ENCODE data around the gene KMT5C. TPM values are rescaled to one million over a fixed set of nuclear protein-coding genes. Genes with fewer than 3 reads are reported as not detected.

Gene KMT5C
- total and polyA plus RNA-seq, 9 donors: 13.4 to 34.1 (median 23.2) TPM

DNA sequence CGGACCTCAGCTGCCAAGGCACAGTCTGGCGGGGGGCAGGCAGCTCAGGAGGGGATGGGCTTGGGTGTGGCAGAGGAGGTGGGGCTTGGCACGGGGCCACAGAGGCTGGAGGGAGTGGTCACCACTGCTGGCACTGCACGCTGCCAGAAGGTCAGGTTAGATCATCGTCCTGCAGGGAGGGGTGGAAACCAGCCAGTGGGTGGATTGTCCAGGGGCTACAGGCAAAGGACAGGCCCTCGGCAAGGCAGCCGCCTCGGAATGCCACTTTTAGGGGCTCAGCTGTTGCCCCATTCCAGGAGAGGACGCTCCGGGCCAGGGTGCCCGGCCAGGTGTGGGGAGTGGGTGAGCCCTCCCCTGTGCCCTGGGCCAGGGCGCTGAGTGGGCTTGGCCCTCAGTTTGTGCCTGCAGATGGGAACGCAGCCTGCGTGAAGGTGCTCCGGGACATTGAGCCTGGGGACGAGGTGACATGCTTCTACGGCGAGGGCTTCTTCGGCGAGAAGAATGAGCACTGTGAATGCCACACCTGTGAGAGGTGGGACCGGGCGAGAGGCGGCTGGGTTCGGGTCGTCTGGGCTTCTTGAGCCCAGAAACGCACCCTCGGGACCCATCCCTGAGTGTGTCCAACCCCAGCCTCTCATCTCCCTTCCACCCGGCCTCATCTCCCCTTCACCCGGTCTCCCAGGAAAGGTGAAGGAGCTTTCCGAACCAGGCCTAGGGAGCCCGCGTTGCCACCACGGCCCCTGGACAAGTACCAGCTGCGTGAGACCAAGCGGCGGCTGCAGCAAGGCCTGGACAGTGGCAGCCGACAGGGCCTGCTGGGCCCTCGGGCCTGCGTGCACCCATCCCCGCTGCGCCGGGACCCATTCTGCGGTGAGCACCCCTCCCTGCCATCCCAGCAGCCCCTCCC, 6.4 kb downstream of the KMT5C start:
- Histone ChIP-seq H3K4me1 (ENCODE audit: control insufficient read depth, insufficient read depth, low read length) (peaks cover 61% of the 10 kb centered on the region), H3K27me3 (ENCODE audit: control insufficient read depth, insufficient read depth, low read length) (peaks cover 4% of the 10 kb centered on the region), H3K36me3 (ENCODE audit: control insufficient read depth, insufficient read depth, low read length) (peaks cover 51% of the 10 kb centered on the region), H3K9me3 (replicated peaks; ENCODE audit: control insufficient read depth, low read depth, low read length) (no peaks in the 10 kb centered on the region), H3K27ac (ENCODE audit: low read length) (peak overlapping the region; percentile 77), H3K4me3 (ENCODE audit: low read length) (no peak overlapping the region)
- 76% methylated on average over 34 of the region's 43 CpGs for WGBS (ENCODE audit: insufficient coverage)
- peak; percentile 78 for DNase-seq

DNA sequence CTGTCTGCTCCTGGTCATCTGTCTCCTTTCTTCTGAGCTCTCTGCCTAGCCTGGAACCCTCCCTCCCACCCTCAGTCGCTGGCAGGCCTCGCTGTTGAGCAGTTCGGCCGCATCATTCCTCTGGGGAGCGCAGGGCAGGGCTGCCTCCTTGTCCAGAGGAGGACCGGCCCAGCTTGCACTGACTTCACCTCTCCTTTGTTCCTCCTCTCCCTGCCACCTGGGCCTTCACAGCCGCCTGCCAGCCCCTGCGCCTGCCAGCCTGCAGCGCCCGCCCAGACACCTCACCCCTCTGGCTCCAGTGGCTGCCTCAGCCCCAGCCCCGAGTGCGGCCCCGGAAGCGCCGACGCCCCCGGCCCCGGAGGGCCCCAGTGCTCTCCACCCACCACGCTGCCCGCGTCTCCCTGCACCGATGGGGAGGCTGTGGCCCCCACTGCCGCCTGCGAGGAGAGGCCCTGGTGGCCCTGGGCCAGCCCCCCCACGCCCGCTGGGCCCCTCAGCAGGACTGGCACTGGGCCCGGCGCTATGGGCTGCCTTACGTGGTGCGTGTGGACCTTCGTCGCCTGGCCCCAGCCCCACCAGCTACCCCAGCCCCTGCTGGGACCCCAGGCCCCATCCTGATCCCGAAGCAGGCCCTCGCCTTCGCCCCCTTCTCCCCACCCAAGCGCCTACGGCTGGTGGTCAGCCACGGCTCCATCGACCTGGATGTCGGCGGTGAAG, 7.2 kb downstream of the KMT5C start:
- H3K4me1 ChIP-seq (ENCODE audit: control insufficient read depth, insufficient read depth, low read length): peaks cover 54% of the 10 kb centered on the region
- no peaks in the 10 kb centered on the region for H3K9me3 ChIP-seq (replicated peaks; ENCODE audit: control insufficient read depth, low read depth, low read length)
- H3K4me3 ChIP-seq (ENCODE audit: low read length): no peak overlapping the region
- DNase-seq: no peak
- H3K36me3 ChIP-seq (ENCODE audit: control insufficient read depth, insufficient read depth, low read length): peaks cover 48% of the 10 kb centered on the region
- WGBS (ENCODE audit: insufficient coverage): 71% methylated on average over 34 of the region's 41 CpGs
- peaks cover 12% of the 10 kb centered on the region for H3K27me3 ChIP-seq (ENCODE audit: control insufficient read depth, insufficient read depth, low read length)
- no peak overlapping the region for H3K27ac ChIP-seq (ENCODE audit: low read length)

DNA sequence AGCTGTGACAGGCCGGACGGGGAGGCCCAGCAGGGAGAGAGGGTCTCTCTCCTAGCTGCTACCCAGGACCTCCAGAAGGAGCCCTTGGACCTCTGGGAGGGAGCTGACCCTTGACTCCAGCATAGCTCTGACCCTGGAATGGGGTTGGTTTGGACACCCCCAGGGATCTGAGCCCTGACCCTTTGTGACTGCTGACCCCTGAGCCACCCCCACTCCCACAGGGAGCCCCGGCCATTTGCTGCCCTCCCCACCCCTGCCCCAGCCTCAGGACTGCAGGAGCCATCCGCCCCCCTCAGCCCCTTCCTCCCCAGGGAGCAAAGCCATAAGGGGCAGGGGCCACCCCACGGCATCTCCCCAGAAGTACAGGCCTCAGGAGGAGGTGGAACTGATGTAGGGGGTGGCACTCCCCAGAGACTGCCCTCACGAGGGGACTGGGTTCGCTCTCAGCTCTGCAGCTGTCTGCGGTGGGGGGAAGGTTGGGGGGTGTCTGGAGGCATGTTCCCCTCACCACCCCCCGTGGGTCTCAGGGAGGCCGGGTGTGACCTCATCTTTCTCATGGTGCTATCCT, 7.8 kb downstream of the KMT5C start:
- Histone ChIP-seq H3K27me3 (ENCODE audit: control insufficient read depth, insufficient read depth, low read length) (peaks cover 19% of the 10 kb centered on the region), H3K4me3 (ENCODE audit: low read length) (no peak overlapping the region), H3K36me3 (ENCODE audit: control insufficient read depth, insufficient read depth, low read length) (peaks cover 42% of the 10 kb centered on the region), H3K9me3 (replicated peaks; ENCODE audit: control insufficient read depth, low read depth, low read length) (no peaks in the 10 kb centered on the region), H3K4me1 (ENCODE audit: control insufficient read depth, insufficient read depth, low read length) (peaks cover 51% of the 10 kb centered on the region), H3K27ac (ENCODE audit: low read length) (no peak overlapping the region)
- 67% methylated on average over 2 of the region's 10 CpGs for WGBS (ENCODE audit: insufficient coverage)
- no peak for DNase-seq

DNA sequence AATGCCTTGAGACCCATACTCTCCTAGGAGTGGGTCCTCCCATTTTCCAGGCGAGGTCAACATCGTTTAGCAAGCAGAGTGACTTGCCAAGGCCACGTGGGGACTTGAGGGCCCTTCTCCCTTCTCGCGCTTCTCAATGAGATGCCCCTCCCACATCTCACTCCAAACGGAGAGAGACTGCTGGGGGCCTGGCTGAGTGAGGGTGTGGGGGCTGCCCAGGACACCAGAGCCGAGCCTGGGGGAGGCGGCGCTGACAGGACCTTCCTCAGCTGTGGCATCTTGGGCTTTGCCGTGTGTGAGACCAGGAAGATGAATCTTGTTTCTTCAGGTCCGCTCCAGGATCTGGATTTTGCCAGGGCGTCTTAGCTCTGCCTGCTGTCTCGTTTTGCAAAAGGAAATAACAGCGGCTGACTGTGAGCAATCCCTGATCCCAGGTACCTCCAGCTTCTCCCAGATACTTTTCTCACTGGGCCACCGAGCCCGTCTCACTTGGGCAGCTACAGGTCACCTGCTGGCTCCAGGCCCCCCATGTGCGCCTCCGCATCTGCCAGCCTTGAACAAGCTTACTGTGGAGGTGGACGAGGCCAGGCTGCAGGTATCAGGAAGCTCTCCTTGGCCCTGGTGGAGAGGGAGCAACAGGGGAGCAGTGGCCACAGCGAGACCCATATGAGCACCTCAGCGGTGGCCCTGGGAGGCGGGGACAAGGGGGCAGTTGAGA, 8.8 kb downstream of the KMT5C start:
- peaks cover 33% of the 10 kb centered on the region for H3K36me3 ChIP-seq (ENCODE audit: control insufficient read depth, insufficient read depth, low read length)
- WGBS (ENCODE audit: insufficient coverage): 36% methylated on average over 15 of the region's 22 CpGs
- H3K27ac ChIP-seq (ENCODE audit: low read length): no peak overlapping the region
- no peaks in the 10 kb centered on the region for H3K9me3 ChIP-seq (replicated peaks; ENCODE audit: control insufficient read depth, low read depth, low read length)
- no peak for DNase-seq
- peaks cover 53% of the 10 kb centered on the region for H3K4me1 ChIP-seq (ENCODE audit: control insufficient read depth, insufficient read depth, low read length)
- no peak overlapping the region for H3K4me3 ChIP-seq (ENCODE audit: low read length)
- H3K27me3 ChIP-seq (ENCODE audit: control insufficient read depth, insufficient read depth, low read length): peaks cover 28% of the 10 kb centered on the region

DNA sequence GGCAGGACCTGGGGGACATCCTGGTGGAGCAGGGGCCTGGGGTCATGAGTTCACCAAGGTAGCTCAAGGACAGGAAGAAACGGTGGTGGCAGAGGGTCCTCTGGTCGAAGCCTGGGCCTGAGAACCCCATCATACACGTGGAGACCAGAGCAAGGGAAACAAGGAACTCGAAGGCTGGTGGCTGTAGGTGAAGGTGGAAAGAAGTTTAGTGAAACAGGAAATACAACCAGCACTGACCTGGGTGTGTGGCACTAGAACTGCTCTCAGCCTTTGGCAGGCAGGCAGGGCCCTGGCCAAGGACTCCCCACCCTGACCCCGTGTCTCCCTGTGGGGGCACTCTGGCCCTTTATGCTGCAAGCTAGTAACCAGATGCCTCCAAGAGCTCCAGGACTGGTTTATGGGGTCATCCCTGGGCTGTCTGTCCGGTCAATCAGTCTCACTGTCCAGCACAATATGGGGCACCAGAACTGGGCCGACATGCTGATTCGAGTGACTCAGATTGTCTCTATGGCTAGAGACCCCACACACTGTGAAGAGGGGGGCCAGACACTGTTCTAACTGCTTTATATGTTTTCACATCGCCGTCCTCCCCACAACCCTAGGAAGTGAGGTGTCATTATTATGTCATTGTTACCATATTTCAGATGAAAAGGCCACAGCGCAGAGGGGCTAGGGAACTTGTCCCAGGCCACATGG, 11.1 kb downstream of the KMT5C start:
- H3K27me3 ChIP-seq (ENCODE audit: control insufficient read depth, insufficient read depth, low read length): peaks cover 51% of the 10 kb centered on the region
- H3K4me1 ChIP-seq (ENCODE audit: control insufficient read depth, insufficient read depth, low read length): peaks cover 41% of the 10 kb centered on the region
- no peaks in the 10 kb centered on the region for H3K9me3 ChIP-seq (replicated peaks; ENCODE audit: control insufficient read depth, low read depth, low read length)
- no peak for DNase-seq
- H3K27ac ChIP-seq (ENCODE audit: low read length): no peak overlapping the region
- H3K36me3 ChIP-seq (ENCODE audit: control insufficient read depth, insufficient read depth, low read length): peaks cover 21% of the 10 kb centered on the region
- H3K4me3 ChIP-seq (ENCODE audit: low read length): no peak overlapping the region
- WGBS (ENCODE audit: insufficient coverage): 62% methylated on average over 7 of the region's 11 CpGs

DNA sequence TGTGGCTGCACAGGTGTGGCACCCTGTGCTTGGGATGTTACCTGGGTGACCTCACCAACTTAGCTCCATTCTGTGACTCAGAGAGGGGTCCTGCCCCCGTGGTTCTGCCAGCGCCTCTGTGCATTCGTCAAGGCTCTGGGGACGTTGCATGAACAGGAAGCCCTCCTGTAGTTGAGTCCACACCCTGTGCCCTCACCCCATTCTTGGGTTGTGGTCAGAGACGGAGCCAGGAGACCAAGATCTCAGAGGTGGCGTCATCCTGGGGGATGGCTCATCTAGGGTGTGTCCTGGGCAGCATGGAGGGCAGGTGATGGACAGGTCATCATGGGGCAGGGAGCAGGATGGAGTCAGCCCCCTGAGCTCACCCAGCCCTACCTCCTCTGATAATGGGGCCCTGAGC, 12.4 kb downstream of the KMT5C start:
- H3K27me3 ChIP-seq (ENCODE audit: control insufficient read depth, insufficient read depth, low read length): peaks cover 63% of the 10 kb centered on the region
- H3K36me3 ChIP-seq (ENCODE audit: control insufficient read depth, insufficient read depth, low read length): peaks cover 19% of the 10 kb centered on the region
- peaks cover 30% of the 10 kb centered on the region for H3K4me1 ChIP-seq (ENCODE audit: control insufficient read depth, insufficient read depth, low read length)
- no peak overlapping the region for H3K4me3 ChIP-seq (ENCODE audit: low read length)
- no peak overlapping the region for H3K27ac ChIP-seq (ENCODE audit: low read length)
- H3K9me3 ChIP-seq (replicated peaks; ENCODE audit: control insufficient read depth, low read depth, low read length): no peaks in the 10 kb centered on the region
- no peak for DNase-seq
- WGBS (ENCODE audit: insufficient coverage): 100% methylated on average over 2 of the region's 6 CpGs

DNA sequence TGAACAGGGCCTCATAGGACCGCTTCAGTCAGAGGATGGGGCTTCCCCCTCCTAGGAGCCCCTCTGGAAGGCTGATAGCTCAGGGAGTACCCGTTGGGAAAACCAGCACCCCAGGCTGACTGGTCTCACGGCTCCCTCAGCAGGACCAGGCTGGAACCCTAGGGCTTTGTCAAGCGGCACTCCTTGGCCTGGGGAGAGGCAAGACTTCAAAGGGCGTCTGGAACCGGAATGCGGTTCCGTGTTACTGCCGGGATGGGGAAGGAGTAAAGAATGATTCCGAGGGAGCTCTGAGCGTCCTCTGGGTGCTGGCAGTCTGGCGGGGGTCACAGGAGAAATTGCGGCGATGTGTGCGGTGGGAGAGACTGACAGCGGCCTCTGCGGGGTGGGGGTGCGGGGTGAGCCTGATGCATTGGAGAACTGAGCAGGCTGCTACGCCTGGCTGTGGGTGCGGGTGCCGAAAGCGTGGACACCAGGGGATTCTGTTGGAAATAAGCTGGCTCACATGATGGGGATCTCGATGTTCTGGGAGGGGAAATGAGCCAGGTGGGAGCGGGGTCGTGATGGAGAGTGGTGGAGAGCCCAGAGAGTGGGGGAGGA, 13.0 kb downstream of the KMT5C start:
- H3K27me3 ChIP-seq (ENCODE audit: control insufficient read depth, insufficient read depth, low read length): peaks cover 68% of the 10 kb centered on the region
- H3K27ac ChIP-seq (ENCODE audit: low read length): no peak overlapping the region
- no peaks in the 10 kb centered on the region for H3K9me3 ChIP-seq (replicated peaks; ENCODE audit: control insufficient read depth, low read depth, low read length)
- 65% methylated on average over 23 of the region's 25 CpGs for WGBS (ENCODE audit: insufficient coverage)
- peaks cover 25% of the 10 kb centered on the region for H3K4me1 ChIP-seq (ENCODE audit: control insufficient read depth, insufficient read depth, low read length)
- H3K4me3 ChIP-seq (ENCODE audit: low read length): no peak overlapping the region
- no peak for DNase-seq
- peaks cover 14% of the 10 kb centered on the region for H3K36me3 ChIP-seq (ENCODE audit: control insufficient read depth, insufficient read depth, low read length)

DNA sequence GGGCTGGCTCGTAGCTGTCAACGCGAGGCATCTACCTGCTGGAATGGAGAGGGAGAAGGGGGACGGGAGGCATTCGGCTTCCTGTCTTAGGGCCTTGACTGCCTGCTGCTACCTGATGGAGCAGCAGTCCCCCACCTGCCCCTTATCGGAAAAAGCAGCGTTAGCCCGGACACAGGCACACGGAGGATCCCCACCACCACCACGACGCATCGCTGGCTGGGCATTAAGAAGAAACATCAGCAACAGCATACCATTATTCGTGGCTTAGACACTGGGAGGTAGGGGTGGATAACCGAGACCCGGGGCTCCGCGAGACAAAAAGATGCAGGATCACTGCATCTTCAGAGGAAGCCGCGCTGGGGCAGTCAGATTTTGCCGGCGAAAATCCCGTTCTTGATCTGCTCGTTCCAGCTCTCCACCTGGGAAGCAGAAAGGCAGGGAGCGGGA, 13.7 kb downstream of the KMT5C start:
- no peak for DNase-seq
- Histone ChIP-seq H3K4me3 (ENCODE audit: low read length) (peak overlapping the region; percentile 19), H3K27ac (ENCODE audit: low read length) (no peak overlapping the region), H3K36me3 (ENCODE audit: control insufficient read depth, insufficient read depth, low read length) (peaks cover 10% of the 10 kb centered on the region), H3K4me1 (ENCODE audit: control insufficient read depth, insufficient read depth, low read length) (peaks cover 18% of the 10 kb centered on the region), H3K27me3 (ENCODE audit: control insufficient read depth, insufficient read depth, low read length) (peaks cover 72% of the 10 kb centered on the region), H3K9me3 (replicated peaks; ENCODE audit: control insufficient read depth, low read depth, low read length) (no peaks in the 10 kb centered on the region)
- WGBS (ENCODE audit: insufficient coverage): 3% methylated on average over 15 of the region's 24 CpGs

All from muscle of leg (tissue), 11 donors.